Liver (tissue), 3 donors: ENCODE results near the gene PHC2.

Experiments
- EGR1 ChIP-seq, 2 donors: IDR thresholded peaks; 2 replicates each; pipeline ENCODE4 v1.6.1; 2016 to 2018; ENCODE audit warnings: antibody characterized with exemption in 2 of 2, low read depth in 2 of 2
- FOXA1 ChIP-seq: IDR thresholded peaks from 2 replicates; pipeline ENCODE4 v1.6.1; 2016; ENCODE audit warnings: antibody characterized with exemption
- GABPA ChIP-seq, 2 donors: IDR thresholded peaks in 1 of 2; conservative IDR thresholded peaks in 1 of 2; 2 replicates each; pipeline ENCODE4 v1.6.1; 2016; ENCODE audit warnings: antibody characterized with exemption in 2 of 2, mild to moderate bottlenecking in 1 of 2, moderate library complexity in 1 of 2
- HNF4A ChIP-seq, 2 donors: conservative IDR thresholded peaks; 2 replicates each; pipeline ENCODE4 v1.6.1; 2016; ENCODE audit warnings: antibody characterized with exemption in 2 of 2, mild to moderate bottlenecking in 2 of 2
- JUND ChIP-seq, 2 donors: IDR thresholded peaks; 2 replicates each; pipeline ENCODE4 v1.6.1; 2016; ENCODE audit warnings: antibody characterized with exemption in 2 of 2
- NR2F2 ChIP-seq: IDR thresholded peaks from 2 replicates; pipeline ENCODE4 v1.6.1; 2016; ENCODE audit warnings: antibody characterized with exemption
- RAD21 ChIP-seq, 2 donors: IDR thresholded peaks; 2 replicates each; pipeline ENCODE4 v1.6.1; 2016; ENCODE audit warnings: antibody characterized with exemption in 2 of 2, mild to moderate bottlenecking in 2 of 2
- RXRA ChIP-seq, 2 donors: IDR thresholded peaks; 2 replicates each; pipeline ENCODE4 v1.6.1; 2017 to 2018; ENCODE audit warnings: antibody characterized with exemption in 2 of 2, mild to moderate bottlenecking in 1 of 2
- SP1 ChIP-seq: IDR thresholded peaks from 2 replicates; pipeline ENCODE4 v1.6.1; 2018; ENCODE audit warnings: antibody characterized with exemption, mild to moderate bottlenecking
- TAF1 ChIP-seq: conservative IDR thresholded peaks from 2 replicates; pipeline ENCODE4 v1.6.1; 2016; ENCODE audit warnings: antibody characterized with exemption, mild to moderate bottlenecking
- TF ChIP-seq, protein P1 (sequence below): fragments of 150-350 bp; IDR thresholded peaks from 2 replicates; pipeline ENCODE4 v1.5.1; 2017; ENCODE audit warnings: improper control_type of control experiment, low read depth, low read length; ENCODE audit not compliant: missing input control
- TF ChIP-seq, protein P2 (sequence below): IDR thresholded peaks from 2 replicates; pipeline ENCODE4 v1.6.1; 2016; ENCODE audit warnings: antibody characterized with exemption, mild to moderate bottlenecking
- TF ChIP-seq, protein P3 (sequence below): IDR thresholded peaks from 2 replicates; pipeline ENCODE4 v1.6.1; 2016; ENCODE audit warnings: antibody characterized with exemption
- donor health status: healthy.
- donor health status: healthy.

DNA sequence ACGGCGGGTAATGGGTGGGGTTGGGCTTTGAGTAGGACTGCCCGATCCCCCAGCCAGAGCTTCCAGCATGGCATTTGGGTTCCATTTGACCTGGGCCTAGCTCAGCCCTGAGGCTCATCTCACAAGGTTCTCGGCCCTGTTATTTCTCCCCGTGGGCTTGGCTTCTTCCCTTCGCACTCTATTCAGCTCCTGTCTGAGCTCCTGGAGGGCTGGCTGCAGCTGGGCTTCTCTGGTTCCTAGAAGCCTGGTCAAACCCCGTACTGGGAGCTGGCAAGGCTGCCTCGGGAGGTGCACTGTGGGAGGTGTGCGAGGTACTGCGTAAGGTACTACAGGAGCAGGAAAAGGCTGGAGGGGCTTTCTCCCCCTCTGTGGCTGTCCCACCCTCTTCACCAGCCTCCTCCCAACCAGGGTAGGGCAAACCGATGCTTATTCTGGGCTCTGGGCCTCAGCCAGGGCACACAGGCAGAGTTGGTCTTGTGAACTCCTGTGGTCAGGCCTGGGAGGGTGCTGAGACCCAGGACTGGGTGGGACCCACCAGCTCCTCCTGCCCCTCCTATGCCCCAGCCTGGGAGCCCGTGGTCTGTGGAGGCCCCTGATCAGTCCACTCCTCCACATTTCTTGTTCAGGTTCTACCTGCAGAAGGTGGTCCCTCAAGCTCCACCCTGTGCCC is 110.8 kb downstream of the PHC2 start:
- TF ChIP-seq, protein P1, sequence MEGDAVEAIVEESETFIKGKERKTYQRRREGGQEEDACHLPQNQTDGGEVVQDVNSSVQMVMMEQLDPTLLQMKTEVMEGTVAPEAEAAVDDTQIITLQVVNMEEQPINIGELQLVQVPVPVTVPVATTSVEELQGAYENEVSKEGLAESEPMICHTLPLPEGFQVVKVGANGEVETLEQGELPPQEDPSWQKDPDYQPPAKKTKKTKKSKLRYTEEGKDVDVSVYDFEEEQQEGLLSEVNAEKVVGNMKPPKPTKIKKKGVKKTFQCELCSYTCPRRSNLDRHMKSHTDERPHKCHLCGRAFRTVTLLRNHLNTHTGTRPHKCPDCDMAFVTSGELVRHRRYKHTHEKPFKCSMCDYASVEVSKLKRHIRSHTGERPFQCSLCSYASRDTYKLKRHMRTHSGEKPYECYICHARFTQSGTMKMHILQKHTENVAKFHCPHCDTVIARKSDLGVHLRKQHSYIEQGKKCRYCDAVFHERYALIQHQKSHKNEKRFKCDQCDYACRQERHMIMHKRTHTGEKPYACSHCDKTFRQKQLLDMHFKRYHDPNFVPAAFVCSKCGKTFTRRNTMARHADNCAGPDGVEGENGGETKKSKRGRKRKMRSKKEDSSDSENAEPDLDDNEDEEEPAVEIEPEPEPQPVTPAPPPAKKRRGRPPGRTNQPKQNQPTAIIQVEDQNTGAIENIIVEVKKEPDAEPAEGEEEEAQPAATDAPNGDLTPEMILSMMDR: no peak
- no peak for TF ChIP-seq NR2F2
- TF ChIP-seq, protein P2, sequence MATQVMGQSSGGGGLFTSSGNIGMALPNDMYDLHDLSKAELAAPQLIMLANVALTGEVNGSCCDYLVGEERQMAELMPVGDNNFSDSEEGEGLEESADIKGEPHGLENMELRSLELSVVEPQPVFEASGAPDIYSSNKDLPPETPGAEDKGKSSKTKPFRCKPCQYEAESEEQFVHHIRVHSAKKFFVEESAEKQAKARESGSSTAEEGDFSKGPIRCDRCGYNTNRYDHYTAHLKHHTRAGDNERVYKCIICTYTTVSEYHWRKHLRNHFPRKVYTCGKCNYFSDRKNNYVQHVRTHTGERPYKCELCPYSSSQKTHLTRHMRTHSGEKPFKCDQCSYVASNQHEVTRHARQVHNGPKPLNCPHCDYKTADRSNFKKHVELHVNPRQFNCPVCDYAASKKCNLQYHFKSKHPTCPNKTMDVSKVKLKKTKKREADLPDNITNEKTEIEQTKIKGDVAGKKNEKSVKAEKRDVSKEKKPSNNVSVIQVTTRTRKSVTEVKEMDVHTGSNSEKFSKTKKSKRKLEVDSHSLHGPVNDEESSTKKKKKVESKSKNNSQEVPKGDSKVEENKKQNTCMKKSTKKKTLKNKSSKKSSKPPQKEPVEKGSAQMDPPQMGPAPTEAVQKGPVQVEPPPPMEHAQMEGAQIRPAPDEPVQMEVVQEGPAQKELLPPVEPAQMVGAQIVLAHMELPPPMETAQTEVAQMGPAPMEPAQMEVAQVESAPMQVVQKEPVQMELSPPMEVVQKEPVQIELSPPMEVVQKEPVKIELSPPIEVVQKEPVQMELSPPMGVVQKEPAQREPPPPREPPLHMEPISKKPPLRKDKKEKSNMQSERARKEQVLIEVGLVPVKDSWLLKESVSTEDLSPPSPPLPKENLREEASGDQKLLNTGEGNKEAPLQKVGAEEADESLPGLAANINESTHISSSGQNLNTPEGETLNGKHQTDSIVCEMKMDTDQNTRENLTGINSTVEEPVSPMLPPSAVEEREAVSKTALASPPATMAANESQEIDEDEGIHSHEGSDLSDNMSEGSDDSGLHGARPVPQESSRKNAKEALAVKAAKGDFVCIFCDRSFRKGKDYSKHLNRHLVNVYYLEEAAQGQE: no peak
- TF ChIP-seq JUND (IDR thresholded peaks at IDR 0.05): no peak
- TF ChIP-seq TAF1: no peak
- no peak for TF ChIP-seq EGR1 (IDR thresholded peaks at IDR 0.05; ENCODE audit: low read depth in 2 of 2)
- TF ChIP-seq, protein P3, sequence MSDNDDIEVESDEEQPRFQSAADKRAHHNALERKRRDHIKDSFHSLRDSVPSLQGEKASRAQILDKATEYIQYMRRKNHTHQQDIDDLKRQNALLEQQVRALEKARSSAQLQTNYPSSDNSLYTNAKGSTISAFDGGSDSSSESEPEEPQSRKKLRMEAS: no peak
- no peak for TF ChIP-seq FOXA1
- TF ChIP-seq SP1: no peak
- TF ChIP-seq RAD21 (IDR thresholded peaks at IDR 0.05): no peak
- TF ChIP-seq GABPA (IDR thresholded peaks at IDR 0.05 in 1 of 2, conservative IDR thresholded peaks at IDR 0.05 in 1 of 2): no peak
- no peak for TF ChIP-seq RXRA (IDR thresholded peaks at IDR 0.05)
- TF ChIP-seq HNF4A (conservative IDR thresholded peaks at IDR 0.05): no peak
